ENCODE measurements around the gene PBX3. TPM values are rescaled to one million over a fixed set of nuclear protein-coding genes. Genes with fewer than 3 reads are reported as not detected.

The PBX3 gene
- total and polyA plus RNA-seq, 10 of the 15 experiments (the other 5 are each of a cell fraction or from before 2014, with no cell fraction given) = 6.7 to 146 (median 22.2) TPM

- no peak overlapping the region for H3K4me3 ChIP-seq
- in situ Hi-C loops (cut with MboI) = no loop called here
- ChIA-PET RAD21 (ENCODE audit: unreplicated experiment) (interaction anchor here (0.6 to 1.1 kb wide), 2 partner anchors 21 to 1708 kb away, joined by 3 to 6 read pairs; no protein-coding TSS in a partner anchor), SMC1A (ENCODE audit: uncharacterized antibody, unreplicated experiment) (interaction anchor here (1.0 to 2.9 kb wide), 5 partner anchors 9 to 289 kb away, joined by 3 to 11 read pairs (median 3); no protein-coding TSS in a partner anchor), CTCF (interaction anchor here (1.6 to 1.8 kb wide), 2 partner anchors 9 to 293 kb away, joined by 4 to 6 read pairs; no protein-coding TSS in a partner anchor), POLR2A (interaction anchor here (1.3 kb wide), 1 partner anchor 38 kb away, joined by 3 read pairs; no protein-coding TSS in a partner anchor)
- H3K9ac ChIP-seq (ENCODE audit: control insufficient read depth, insufficient read depth, low read length) = no peak overlapping the region
- no TSS peak for BruUV-seq (replicated peaks)
- no peak for DNase-seq (ENCODE audit: low read depth, low spot score)
- WGBS (ENCODE audit: insufficient coverage, insufficient replicate concordance, low lambda C conversion rate, missing lambda C conversion rate) = 100% methylated on average over 1 of the region's 1 CpG
- H3K9me3 ChIP-seq (replicated peaks; ENCODE audit: control insufficient read depth, insufficient read depth, low read length) = no peaks in the 10 kb centered on the region
- no peak for TF ChIP-seq SUPT20H (IDR thresholded peaks at IDR 0.05; ENCODE audit: borderline replicate concordance, control insufficient read depth, low read depth, low read length)
- no peak for TF ChIP-seq ZNF384 (IDR thresholded peaks at IDR 0.05; ENCODE audit: borderline replicate concordance, low read depth, low read length)
- no peaks in the 10 kb centered on the region for H3K4me1 ChIP-seq (ENCODE audit: control insufficient read depth, insufficient read depth, low read length)
- no peaks in the 10 kb centered on the region for H3K27me3 ChIP-seq (replicated peaks in 1 of 2; ENCODE audit: control insufficient read depth in 2 of 2, insufficient read depth in 2 of 2, low read length in 1 of 2)
- H3K79me2 ChIP-seq (ENCODE audit: control insufficient read depth, insufficient read depth, low read length) = peaks cover 12% of the 10 kb centered on the region
- no peak for ATAC-seq
- no peaks in the 10 kb centered on the region; a peak in 1 of 4 replicates for H3K36me3 ChIP-seq (ENCODE audit: control insufficient read depth in 2 of 2, insufficient read depth in 2 of 2, low read length in 1 of 2)
- no peak overlapping the region for H3K27ac ChIP-seq (ENCODE audit: control insufficient read depth, insufficient read depth)
- no peak overlapping the region for H3K4me2 ChIP-seq (ENCODE audit: control insufficient read depth, insufficient read depth)
- no peaks in the 10 kb centered on the region for H4K20me1 ChIP-seq (ENCODE audit: control insufficient read depth, insufficient read depth)
- H2AFZ ChIP-seq (ENCODE audit: control insufficient read depth, low read depth, low read length) = no peak overlapping the region
- FAIRE-seq = no peak
- intact Hi-C loops (cut with micrococcal nuclease; ENCODE audit: unreplicated experiment) = no loop called here
These were observed 103.6 kb downstream of the PBX3 start for GRCh38 chr9:125850763-125851162.

DNA sequence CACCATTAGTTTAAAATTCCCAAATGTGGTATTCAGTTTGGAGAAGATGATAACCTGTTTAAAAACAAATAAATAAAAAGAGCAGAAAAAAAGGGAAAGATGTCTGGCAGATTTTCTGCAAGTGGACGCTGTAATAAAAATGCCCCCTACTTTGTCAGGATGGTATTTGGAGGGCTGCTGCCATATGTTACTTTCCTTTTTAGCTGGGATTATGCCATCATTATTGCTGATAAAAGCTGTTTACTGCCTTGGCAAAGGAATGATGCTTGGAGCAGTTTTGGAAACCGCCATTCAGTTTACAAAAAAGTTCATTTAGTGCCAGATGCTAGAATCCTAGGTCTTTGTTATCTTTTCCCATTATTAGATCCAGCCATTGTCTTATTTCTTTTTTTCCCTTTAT lies 104.8 kb downstream of the PBX3 start:
- CTCF ChIA-PET = interaction anchor here (1.0 to 1.8 kb wide), 3 partner anchors 11 to 294 kb away, joined by 3 to 6 read pairs (median 4); no protein-coding TSS in a partner anchor
- no peak for DNase-seq (ENCODE audit: low read depth, low spot score)
- POLR2A ChIA-PET = interaction anchor here (0.6 to 1.3 kb wide), 3 partner anchors 40 to 492 kb away, joined by 3 read pairs; no protein-coding TSS in a partner anchor
- SMC1A ChIA-PET (ENCODE audit: uncharacterized antibody, unreplicated experiment) = interaction anchor here (0.6 to 2.9 kb wide), 5 partner anchors 10 to 310 kb away, joined by 3 to 11 read pairs (median 3); no protein-coding TSS in a partner anchor
- no peak for FAIRE-seq
- RAD21 ChIA-PET (ENCODE audit: unreplicated experiment) = interaction anchor here (0.6 kb wide), 1 partner anchor 218 kb away, joined by 3 read pairs; no protein-coding TSS in a partner anchor
- Histone ChIP-seq H3K27ac (ENCODE audit: control insufficient read depth, insufficient read depth) (no peak overlapping the region), H3K4me3 (no peak overlapping the region), H3K4me2 (ENCODE audit: control insufficient read depth, insufficient read depth) (no peak overlapping the region), H3K36me3 (ENCODE audit: control insufficient read depth in 2 of 2, insufficient read depth in 2 of 2, low read length in 1 of 2) (no peaks in the 10 kb centered on the region; a peak in 1 of 4 replicates), H3K79me2 (ENCODE audit: control insufficient read depth, insufficient read depth, low read length) (peaks cover 9% of the 10 kb centered on the region), H2AFZ (ENCODE audit: control insufficient read depth, low read depth, low read length) (no peak overlapping the region), H3K9ac (ENCODE audit: control insufficient read depth, insufficient read depth, low read length) (no peak overlapping the region), H4K20me1 (ENCODE audit: control insufficient read depth, insufficient read depth) (no peaks in the 10 kb centered on the region), H3K27me3 (replicated peaks in 1 of 2; ENCODE audit: control insufficient read depth in 2 of 2, insufficient read depth in 2 of 2, low read length in 1 of 2) (no peaks in the 10 kb centered on the region), H3K4me1 (ENCODE audit: control insufficient read depth, insufficient read depth, low read length) (no peaks in the 10 kb centered on the region), H3K9me3 (replicated peaks; ENCODE audit: control insufficient read depth, insufficient read depth, low read length) (no peaks in the 10 kb centered on the region)
- intact Hi-C loops (cut with micrococcal nuclease; ENCODE audit: unreplicated experiment) = no loop called here
- 100% methylated on average over 2 of the region's 2 CpGs for WGBS (ENCODE audit: insufficient coverage, insufficient replicate concordance, low lambda C conversion rate, missing lambda C conversion rate)
- BruUV-seq (replicated peaks) = no TSS peak
- ATAC-seq = no peak
- in situ Hi-C loops (cut with MboI) = no loop called here
- no peak for TF ChIP-seq POLR2A (IDR thresholded peaks at IDR 0.05; ENCODE audit: low read depth, low read length)
- no peak for TF ChIP-seq CREB1 (IDR thresholded peaks at IDR 0.05; ENCODE audit: low read depth)
- TF ChIP-seq SUZ12 (IDR thresholded peaks at IDR 0.05; ENCODE audit: unreplicated experiment) = no peak
- TF ChIP-seq MEF2B (IDR thresholded peaks at IDR 0.05; ENCODE audit: partially characterized antibody, poor library complexity, severe bottlenecking) = no peak
- TF ChIP-seq, protein P1, sequence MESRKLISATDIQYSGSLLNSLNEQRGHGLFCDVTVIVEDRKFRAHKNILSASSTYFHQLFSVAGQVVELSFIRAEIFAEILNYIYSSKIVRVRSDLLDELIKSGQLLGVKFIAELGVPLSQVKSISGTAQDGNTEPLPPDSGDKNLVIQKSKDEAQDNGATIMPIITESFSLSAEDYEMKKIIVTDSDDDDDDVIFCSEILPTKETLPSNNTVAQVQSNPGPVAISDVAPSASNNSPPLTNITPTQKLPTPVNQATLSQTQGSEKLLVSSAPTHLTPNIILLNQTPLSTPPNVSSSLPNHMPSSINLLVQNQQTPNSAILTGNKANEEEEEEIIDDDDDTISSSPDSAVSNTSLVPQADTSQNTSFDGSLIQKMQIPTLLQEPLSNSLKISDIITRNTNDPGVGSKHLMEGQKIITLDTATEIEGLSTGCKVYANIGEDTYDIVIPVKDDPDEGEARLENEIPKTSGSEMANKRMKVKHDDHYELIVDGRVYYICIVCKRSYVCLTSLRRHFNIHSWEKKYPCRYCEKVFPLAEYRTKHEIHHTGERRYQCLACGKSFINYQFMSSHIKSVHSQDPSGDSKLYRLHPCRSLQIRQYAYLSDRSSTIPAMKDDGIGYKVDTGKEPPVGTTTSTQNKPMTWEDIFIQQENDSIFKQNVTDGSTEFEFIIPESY (IDR thresholded peaks at IDR 0.05) = no peak
- no peak for TF ChIP-seq FOXM1 (IDR thresholded peaks at IDR 0.05; ENCODE audit: low read depth, low read length)
- no peak for TF ChIP-seq WRNIP1 (IDR thresholded peaks at IDR 0.05; ENCODE audit: borderline replicate concordance, low read depth, low read length)
- no peak for TF ChIP-seq RELA (IDR thresholded peaks at IDR 0.05; ENCODE audit: borderline replicate concordance, partially characterized antibody)
- TF ChIP-seq ZNF207 (IDR thresholded peaks at IDR 0.05; ENCODE audit: borderline replicate concordance) = no peak
- TF ChIP-seq SMC3 (IDR thresholded peaks at IDR 0.05; ENCODE audit: borderline replicate concordance, low read length) = no peak
